ENCODE data around the gene CDON. TPM values are rescaled to one million over a fixed set of nuclear protein-coding genes. Genes with fewer than 3 reads are reported as not detected.

CDON gene
- total RNA-seq, 1 donor from 2014 or later: 29.4 TPM

- Mint-ChIP-seq H3K27ac (ENCODE audit: unreplicated experiment) (no peak overlapping the region), H3K9me3 (ENCODE audit: unreplicated experiment) (no peaks in the 10 kb centered on the region), H3K4me3 (ENCODE audit: unreplicated experiment) (no peak overlapping the region), H3K27me3 (ENCODE audit: unreplicated experiment) (peaks cover 11% of the 10 kb centered on the region), H3K36me3 (ENCODE audit: unreplicated experiment) (no peaks in the 10 kb centered on the region), H3K4me1 (ENCODE audit: unreplicated experiment) (peaks cover 11% of the 10 kb centered on the region)
- no peak for TF ChIP-seq CTCF (IDR thresholded peaks at IDR 0.05)
- DNase-seq (ENCODE audit: extremely low spot score, unreplicated experiment): no peak
Measured at GRCh38 chr11:126026579-126026978, 36.1 kb downstream of the CDON start.

GRCh38 chr11:126025822-126026221, 36.8 kb downstream of the CDON start:
- Mint-ChIP-seq H3K4me3 (ENCODE audit: unreplicated experiment) (no peak overlapping the region), H3K9me3 (ENCODE audit: unreplicated experiment) (no peaks in the 10 kb centered on the region), H3K4me1 (ENCODE audit: unreplicated experiment) (peaks cover 12% of the 10 kb centered on the region), H3K36me3 (ENCODE audit: unreplicated experiment) (peaks cover 4% of the 10 kb centered on the region), H3K27me3 (ENCODE audit: unreplicated experiment) (peaks cover 9% of the 10 kb centered on the region), H3K27ac (ENCODE audit: unreplicated experiment) (no peak overlapping the region)
- DNase-seq (ENCODE audit: extremely low spot score, unreplicated experiment): no peak
- TF ChIP-seq CTCF (IDR thresholded peaks at IDR 0.05): no peak

GRCh38 chr11:126024123-126024522, 38.5 kb downstream of the CDON start:
- Mint-ChIP-seq H3K4me3 (ENCODE audit: unreplicated experiment) (no peak overlapping the region), H3K27me3 (ENCODE audit: unreplicated experiment) (peaks cover 6% of the 10 kb centered on the region), H3K9me3 (ENCODE audit: unreplicated experiment) (no peaks in the 10 kb centered on the region), H3K4me1 (ENCODE audit: unreplicated experiment) (peaks cover 16% of the 10 kb centered on the region), H3K27ac (ENCODE audit: unreplicated experiment) (no peak overlapping the region), H3K36me3 (ENCODE audit: unreplicated experiment) (peaks cover 9% of the 10 kb centered on the region)
- DNase-seq (ENCODE audit: extremely low spot score, unreplicated experiment): no peak
- TF ChIP-seq CTCF (IDR thresholded peaks at IDR 0.05): no peak

GRCh38 chr11:126012852-126013251, 49.8 kb downstream of the CDON start:
- H3K9me3 Mint-ChIP-seq (ENCODE audit: unreplicated experiment): no peaks in the 10 kb centered on the region
- H3K4me1 Mint-ChIP-seq (ENCODE audit: unreplicated experiment): peaks cover 1% of the 10 kb centered on the region
- DNase-seq (ENCODE audit: extremely low spot score, unreplicated experiment): no peak
- TF ChIP-seq CTCF (IDR thresholded peaks at IDR 0.05): no peak
- no peaks in the 10 kb centered on the region for H3K27me3 Mint-ChIP-seq (ENCODE audit: unreplicated experiment)
- H3K4me3 Mint-ChIP-seq (ENCODE audit: unreplicated experiment): no peak overlapping the region
- H3K27ac Mint-ChIP-seq (ENCODE audit: unreplicated experiment): no peak overlapping the region
- peaks cover 33% of the 10 kb centered on the region for H3K36me3 Mint-ChIP-seq (ENCODE audit: unreplicated experiment)

GRCh38 chr11:126011754-126012153, 50.9 kb downstream of the CDON start:
- Mint-ChIP-seq H3K27me3 (ENCODE audit: unreplicated experiment) (no peaks in the 10 kb centered on the region), H3K9me3 (ENCODE audit: unreplicated experiment) (no peaks in the 10 kb centered on the region), H3K27ac (ENCODE audit: unreplicated experiment) (no peak overlapping the region), H3K4me3 (ENCODE audit: unreplicated experiment) (no peak overlapping the region), H3K4me1 (ENCODE audit: unreplicated experiment) (peaks cover 12% of the 10 kb centered on the region), H3K36me3 (ENCODE audit: unreplicated experiment) (peaks cover 22% of the 10 kb centered on the region)
- no peak for DNase-seq (ENCODE audit: extremely low spot score, unreplicated experiment)
- TF ChIP-seq CTCF (IDR thresholded peaks at IDR 0.05): no peak

Data from osteocyte (in vitro differentiated cells).